ENCODE measurements around the gene PIGM.

DNA sequence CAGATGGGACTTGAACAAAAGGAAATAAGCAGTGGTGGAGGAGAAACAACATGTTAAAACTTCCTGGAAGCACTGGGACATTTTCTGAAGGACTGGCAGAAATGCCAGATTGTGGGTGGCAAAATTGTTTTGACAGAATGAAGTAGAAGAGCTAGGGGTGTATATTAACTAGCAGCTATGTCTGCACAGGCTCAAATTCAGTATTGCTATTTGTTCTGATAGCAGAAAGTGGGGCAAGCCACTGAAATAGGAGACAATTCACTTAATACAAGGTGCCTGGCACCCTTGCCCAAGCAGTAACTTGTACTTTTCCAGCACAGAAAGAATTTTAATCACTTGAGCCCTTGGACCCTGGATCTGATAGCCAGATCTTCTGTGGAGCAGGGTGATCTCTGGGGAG, 11.8 kb upstream of the PIGM start:
- TF ChIP-seq, protein P1, sequence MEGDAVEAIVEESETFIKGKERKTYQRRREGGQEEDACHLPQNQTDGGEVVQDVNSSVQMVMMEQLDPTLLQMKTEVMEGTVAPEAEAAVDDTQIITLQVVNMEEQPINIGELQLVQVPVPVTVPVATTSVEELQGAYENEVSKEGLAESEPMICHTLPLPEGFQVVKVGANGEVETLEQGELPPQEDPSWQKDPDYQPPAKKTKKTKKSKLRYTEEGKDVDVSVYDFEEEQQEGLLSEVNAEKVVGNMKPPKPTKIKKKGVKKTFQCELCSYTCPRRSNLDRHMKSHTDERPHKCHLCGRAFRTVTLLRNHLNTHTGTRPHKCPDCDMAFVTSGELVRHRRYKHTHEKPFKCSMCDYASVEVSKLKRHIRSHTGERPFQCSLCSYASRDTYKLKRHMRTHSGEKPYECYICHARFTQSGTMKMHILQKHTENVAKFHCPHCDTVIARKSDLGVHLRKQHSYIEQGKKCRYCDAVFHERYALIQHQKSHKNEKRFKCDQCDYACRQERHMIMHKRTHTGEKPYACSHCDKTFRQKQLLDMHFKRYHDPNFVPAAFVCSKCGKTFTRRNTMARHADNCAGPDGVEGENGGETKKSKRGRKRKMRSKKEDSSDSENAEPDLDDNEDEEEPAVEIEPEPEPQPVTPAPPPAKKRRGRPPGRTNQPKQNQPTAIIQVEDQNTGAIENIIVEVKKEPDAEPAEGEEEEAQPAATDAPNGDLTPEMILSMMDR (IDR thresholded peaks at IDR 0.05) = no peak
- TF ChIP-seq POLR2A (IDR thresholded peaks at IDR 0.05) = no peak
